CD14-positive monocyte (primary cell): ENCODE measurements around the gene PKMYT1. TPM values are rescaled to one million over a fixed set of nuclear protein-coding genes. Genes with fewer than 3 reads are reported as not detected.
A peak's percentile ranks its signal among the peaks of the same experiment; 100 is the strongest.

Experiments used
- DNase-seq, 3 donors: peaks; one replicate each; pipeline ENCODE4 v3.0.0-alpha.2; 2011 to 2022
- H2AFZ ChIP-seq: 2 replicates; pipeline ENCODE4 v1.6.0; 2012; ENCODE audit warnings: mild to moderate bottlenecking, low read depth, low read length, inconsistent platforms; ENCODE audit not compliant: insufficient read depth, poor library complexity, severe bottlenecking
- H3K27ac ChIP-seq, 2 donors: 1 replicate in 1 of 2; 2 replicates in 1 of 2; pipeline ENCODE4 v1.5.1; 2012 to 2013; ENCODE audit warnings: low read length in 2 of 2, control low read depth in 1 of 2, inconsistent platforms in 1 of 2, low read depth in 1 of 2, mild to moderate bottlenecking in 1 of 2
- H3K27me3 ChIP-seq, 2 donors: one replicate each; pipeline versions ENCODE4 v1.6.0 to v1.6.1; 2011 to 2013; ENCODE audit warnings: low read length in 2 of 2; ENCODE audit not compliant: control insufficient read depth in 2 of 2, insufficient read depth in 2 of 2
- H3K36me3 ChIP-seq, 2 donors: replicated peaks in 1 of 2; 1 replicate in 1 of 2; 2 replicates in 1 of 2; pipeline versions ENCODE4 v1.5.1 to v1.6.1; 2012 to 2013; ENCODE audit warnings: low read length in 2 of 2, control low read depth in 1 of 2, inconsistent platforms in 1 of 2, mild to moderate bottlenecking in 1 of 2; ENCODE audit not compliant: insufficient read depth in 2 of 2, control insufficient read depth in 1 of 2
- H3K4me1 ChIP-seq, 2 donors: 1 replicate in 1 of 2; 2 replicates in 1 of 2; pipeline versions ENCODE4 v1.5.1 to v1.6.1; 2012 to 2013; ENCODE audit warnings: low read length in 2 of 2, control low read depth in 1 of 2, inconsistent platforms in 1 of 2, mild to moderate bottlenecking in 1 of 2, moderate library complexity in 1 of 2; ENCODE audit not compliant: insufficient read depth in 2 of 2, control insufficient read depth in 1 of 2
- H3K4me2 ChIP-seq: replicated peaks from 2 replicates; pipeline ENCODE3; 2012; ENCODE audit warnings: low read length, moderate library complexity, mild to moderate bottlenecking; ENCODE audit not compliant: poor library complexity, severe bottlenecking; ENCODE audit errors: extremely low read depth
- H3K4me3 ChIP-seq, 3 experiments: fragments of 200-600 bp in 1 of 3; sonication (generic) in 1 of 3; replicated peaks in 1 of 3; 1 replicate in 2 of 3; 2 replicates in 1 of 3; pipeline ENCODE4 v1.5.1; 2011 to 2013; ENCODE audit warnings: low read length in 3 of 3, mild to moderate bottlenecking in 3 of 3, control low read depth in 2 of 3, low read depth in 2 of 3, inconsistent platforms in 1 of 3, moderate library complexity in 1 of 3
- H3K79me2 ChIP-seq: 2 replicates; pipeline ENCODE4 v1.6.0; 2012; ENCODE audit warnings: mild to moderate bottlenecking, control low read depth, inconsistent platforms, low read length, moderate library complexity; ENCODE audit not compliant: insufficient read depth
- H3K9ac ChIP-seq: 2 replicates; pipeline ENCODE4 v1.6.0; 2017; ENCODE audit warnings: low read length, mild to moderate bottlenecking; ENCODE audit not compliant: insufficient read depth, poor library complexity, severe bottlenecking
- H3K9me3 ChIP-seq, 2 donors: replicated peaks in 1 of 2; 1 replicate in 1 of 2; 2 replicates in 1 of 2; pipeline versions ENCODE4 v1.5.1 to v1.6.1; 2012 to 2013; ENCODE audit warnings: low read length in 2 of 2, control low read depth in 1 of 2; ENCODE audit not compliant: control insufficient read depth in 1 of 2, insufficient read depth in 1 of 2
- H4K20me1 ChIP-seq: 2 replicates; pipeline ENCODE4 v1.6.0; 2012; ENCODE audit warnings: mild to moderate bottlenecking, low read length, control low read depth, moderate library complexity; ENCODE audit not compliant: insufficient read depth
- H3K27ac Mint-ChIP-seq, 7 donors: one replicate each; pipeline ENCODE4 v1.8.0; 2020; ENCODE audit warnings: mild to moderate bottlenecking in 7 of 7, mixed read lengths in 7 of 7, moderate library complexity in 6 of 7, inconsistent platforms in 2 of 7
- H3K27me3 Mint-ChIP-seq, 3 donors: one replicate each; pipeline ENCODE4 v1.8.0; 2021 to 2022; ENCODE audit warnings: low read depth in 3 of 3, mild to moderate bottlenecking in 3 of 3, mixed read lengths in 3 of 3, moderate library complexity in 3 of 3, inconsistent platforms in 1 of 3
- H3K36me3 Mint-ChIP-seq, 2 donors: one replicate each; pipeline ENCODE4 v1.8.0; 2020; ENCODE audit warnings: mixed read lengths in 2 of 2, inconsistent platforms in 1 of 2, mild to moderate bottlenecking in 1 of 2
- H3K4me1 Mint-ChIP-seq: one replicate; pipeline ENCODE4 v1.8.0; 2020; ENCODE audit warnings: mild to moderate bottlenecking, mixed read lengths
- H3K4me3 Mint-ChIP-seq, 2 donors: one replicate each; pipeline ENCODE4 v1.8.0; 2020; ENCODE audit warnings: mild to moderate bottlenecking in 2 of 2, mixed read lengths in 2 of 2, moderate library complexity in 1 of 2
- H3K9me3 Mint-ChIP-seq, 7 donors: one replicate each; pipeline ENCODE4 v1.8.0; 2020 to 2022; ENCODE audit warnings: mixed read lengths in 7 of 7, mild to moderate bottlenecking in 6 of 7, moderate library complexity in 6 of 7, inconsistent platforms in 2 of 7
- CTCF ChIP-seq: fragments of 200-600 bp; IDR thresholded peaks from one replicate; pipeline ENCODE4 v1.8.0; 2022; ENCODE audit warnings: antibody characterized with exemption, mild to moderate bottlenecking
- WGBS: methylation state at CpG from one replicate; pipeline ENCODE4 v1.1.5; 2013; ENCODE audit warnings: missing lambda C conversion rate; ENCODE audit not compliant: insufficient coverage; 5-methylcytosine and 5-hydroxymethylcytosine counted together
- intact Hi-C, 2 donors: fragments of 100-400 bp; cut with micrococcal nuclease; formaldehyde crosslinking; loops; one replicate each; pipeline versions ENCODE4 v1.15.0 to v1.15.1; 2023
- polyA plus RNA-seq, 3 donors: library from polyadenylated mRNA; depleted of rRNA in 1 of 3; unstranded in 2 of 3; stranded (reverse) in 1 of 3; fragments of 300-500 nt in 2 of 3; fragments of >200 nt in 1 of 3; fragmentation: Illumina TruSeq in 2 of 3; gene quantifications; 1 replicate in 2 of 3; 2 replicates in 1 of 3; pipeline ENCODE4 v1.2.3, GENCODE V29; 2012 to 2021

PKMYT1 gene
- polyA plus RNA-seq, 3 donors: 0.39 to 3.2 (median 3.0) TPM

- peak overlapping the region in 6 of 7 donors; percentile 58 to 87 (median 72) for H3K27ac Mint-ChIP-seq
- Histone ChIP-seq H3K4me2 (peak overlapping the region; percentile 99), H3K79me2 (no peaks in the 10 kb centered on the region), H3K27ac (no peak overlapping the region), H3K9me3 (no peaks in the 10 kb centered on the region), H3K4me1 (peaks cover 58 to 64% of the 10 kb centered on the region in 2 donors), H3K36me3 (no peaks in the 10 kb centered on the region), H3K4me3 (peak overlapping the region in 2 of 3 experiments; percentile 60 to 91), H4K20me1 (peaks cover 39% of the 10 kb centered on the region), H3K27me3 (peaks cover 0 to 24% of the 10 kb centered on the region in 2 donors), H2AFZ (peak overlapping the region; percentile 69), H3K9ac (no peak overlapping the region)
- peaks cover 49% of the 10 kb centered on the region for H3K4me1 Mint-ChIP-seq
- WGBS: 27% methylated on average over 38 of the region's 40 CpGs
- H3K9me3 Mint-ChIP-seq: peaks cover 0 to 4% (median 0%) of the 10 kb centered on the region in 7 donors
- no peak for TF ChIP-seq CTCF
- peaks cover 0 to 3% of the 10 kb centered on the region in 2 donors for H3K36me3 Mint-ChIP-seq
- peaks cover 27 to 33% (median 27%) of the 10 kb centered on the region in 3 donors for H3K27me3 Mint-ChIP-seq
- peak overlapping the region; percentile 88 to 90 for H3K4me3 Mint-ChIP-seq
- intact Hi-C loops: loop anchor here (2.0 to 10.0 kb wide), 5 partner anchors 13 to 1253 kb away; partner anchors contain the start of genes ELOB (in 1 of the 2), PAQR4 (in 1 of the 2) and TFAP4 (in 1 of the 2)
- DNase-seq: no peak
Measured at GRCh38 chr16:3019594-3020246, 39.5 kb upstream of the PKMYT1 start.

GRCh38 chr16:3017794-3018506 lies 37.7 kb upstream of the PKMYT1 start, which contains the start of gene CLDN6:
Gene CLDN6, minus strand, starts transcription at chr16:3018183. Its CDS starts 2,162 bp downstream, at chr16:3016021.
- Histone ChIP-seq H2AFZ (no peak within 1 kb of the TSS), H4K20me1 (peaks cover 26% of the 10 kb centered on the region), H3K27ac (no peak within 1 kb of the TSS), H3K4me1 (peaks cover 43 to 46% of the 10 kb centered on the region in 2 donors), H3K4me2 (no peak within 1 kb of the TSS), H3K4me3 (no peak within 1 kb of the TSS), H3K36me3 (no peaks in the 10 kb centered on the region), H3K27me3 (peaks cover 0 to 37% of the 10 kb centered on the region in 2 donors), H3K9ac (no peak within 1 kb of the TSS), H3K9me3 (no peaks in the 10 kb centered on the region), H3K79me2 (no peaks in the 10 kb centered on the region)
- peak; percentile 44 for TF ChIP-seq CTCF
- WGBS: 4% methylated on average over 23 of the region's 52 CpGs
- peak in 2 of 3 donors; percentile 23 to 31 for DNase-seq
- Mint-ChIP-seq H3K9me3 (peaks cover 0 to 6% (median 0%) of the 10 kb centered on the region in 7 donors), H3K27me3 (peaks cover 36 to 51% (median 38%) of the 10 kb centered on the region in 3 donors), H3K27ac (no peak within 1 kb of the TSS), H3K4me3 (peak within 1 kb of the TSS in 1 of 2 donors; percentile 71), H3K4me1 (peaks cover 35% of the 10 kb centered on the region), H3K36me3 (no peaks in the 10 kb centered on the region)
- intact Hi-C loops: no loop called here
